ENCODE results near the gene KCNC2. TPM values are rescaled to one million over a fixed set of nuclear protein-coding genes. Genes with fewer than 3 reads are reported as not detected.

The KCNC2 gene
- total RNA-seq, 2 donors from 2014 or later, result not detected

- intact Hi-C loops (cut with DNase I, micrococcal nuclease), result no loop called here
- DNase-seq (no peak), ATAC-seq (no peak)
These were observed 37.0 kb downstream of the KCNC2 start for GRCh38 chr12:75172611-75173010.

- no peak for DNase-seq
- intact Hi-C loops (cut with DNase I, micrococcal nuclease), result no loop called here
- peak; percentile 42 for ATAC-seq
These were observed 38.9 kb downstream of the KCNC2 start for GRCh38 chr12:75170640-75171185.

- DNase-seq (no peak), ATAC-seq (no peak)
- intact Hi-C loops (cut with DNase I, micrococcal nuclease), result no loop called here
These were observed 46.8 kb downstream of the KCNC2 start for GRCh38 chr12:75162845-75163244.

- DNase-seq (no peak), ATAC-seq (no peak)
- intact Hi-C loops (cut with DNase I, micrococcal nuclease), result no loop called here
These were observed 48.2 kb downstream of the KCNC2 start for GRCh38 chr12:75161488-75161887.

- intact Hi-C loops (cut with DNase I, micrococcal nuclease), result no loop called here
- no peak for ATAC-seq
These were observed 52.3 kb downstream of the KCNC2 start for GRCh38 chr12:75157385-75157784.

GRCh38 chr12:75155962-75156361 is 53.7 kb downstream of the KCNC2 start:
- DNase-seq (no peak), ATAC-seq (no peak)
- intact Hi-C loops (cut with DNase I, micrococcal nuclease), result no loop called here

More at GRCh38 chr12:75157385-75157784, 52.3 kb downstream of the KCNC2 start:
- DNase-seq, result no peak

- intact Hi-C loops (cut with DNase I, micrococcal nuclease), result no loop called here
- ATAC-seq (no peak), DNase-seq (no peak)
These were observed 55.3 kb downstream of the KCNC2 start for GRCh38 chr12:75154388-75154787.

GRCh38 chr12:75139196-75139595 is 70.4 kb downstream of the KCNC2 start:
- intact Hi-C loops (cut with DNase I, micrococcal nuclease), result no loop called here
- ATAC-seq (no peak), DNase-seq (no peak)

GRCh38 chr12:75137896-75138295 is 71.7 kb downstream of the KCNC2 start:
- no peak for ATAC-seq
- intact Hi-C loops (cut with DNase I, micrococcal nuclease), result no loop called here
- no peak for DNase-seq

- no peak for DNase-seq
- ATAC-seq, result no peak
- intact Hi-C loops (cut with DNase I, micrococcal nuclease), result no loop called here
These were observed 74.6 kb downstream of the KCNC2 start for GRCh38 chr12:75135026-75135425.

GRCh38 chr12:75130811-75131210 is 78.8 kb downstream of the KCNC2 start:
- DNase-seq (no peak), ATAC-seq (no peak)
- intact Hi-C loops (cut with DNase I, micrococcal nuclease), result no loop called here

GRCh38 chr12:75129275-75129674 is 80.4 kb downstream of the KCNC2 start:
- ATAC-seq, result peak; percentile 57
- no peak for DNase-seq
- intact Hi-C loops (cut with DNase I, micrococcal nuclease), result no loop called here

- ATAC-seq (no peak), DNase-seq (no peak)
- intact Hi-C loops (cut with DNase I, micrococcal nuclease), result no loop called here
These were observed 88.5 kb downstream of the KCNC2 start for GRCh38 chr12:75121036-75121705.

GRCh38 chr12:75120311-75120711 is 89.3 kb downstream of the KCNC2 start:
- DNase-seq, result no peak
- no peak for ATAC-seq
- intact Hi-C loops (cut with DNase I, micrococcal nuclease), result no loop called here

- DNase-seq, result no peak
- no peak for ATAC-seq
- intact Hi-C loops (cut with DNase I, micrococcal nuclease), result no loop called here
These were observed 92.9 kb downstream of the KCNC2 start for GRCh38 chr12:75116646-75117198.

GRCh38 chr12:75115748-75116147 is 93.9 kb downstream of the KCNC2 start:
- DNase-seq (no peak), ATAC-seq (no peak)
- intact Hi-C loops (cut with DNase I, micrococcal nuclease), result no loop called here

GRCh38 chr12:75103822-75104221 is 105.8 kb downstream of the KCNC2 start:
- intact Hi-C loops (cut with DNase I, micrococcal nuclease), result no loop called here
- no peak for ATAC-seq
- no peak for DNase-seq

GRCh38 chr12:75101781-75102180 is 107.9 kb downstream of the KCNC2 start:
- intact Hi-C loops (cut with DNase I, micrococcal nuclease), result no loop called here
- DNase-seq (no peak), ATAC-seq (no peak)

- DNase-seq (no peak), ATAC-seq (no peak)
- intact Hi-C loops (cut with DNase I, micrococcal nuclease), result no loop called here
These were observed 110.4 kb downstream of the KCNC2 start for GRCh38 chr12:75099210-75099609.

- ATAC-seq, result no peak
- DNase-seq, result no peak
- intact Hi-C loops (cut with DNase I, micrococcal nuclease), result no loop called here
These were observed 112.6 kb downstream of the KCNC2 start for GRCh38 chr12:75097003-75097402.

- peak; percentile 28 for ATAC-seq
- intact Hi-C loops (cut with DNase I, micrococcal nuclease), result no loop called here
- no peak for DNase-seq
These were observed 122.0 kb downstream of the KCNC2 start for GRCh38 chr12:75087654-75088053.

All from left colon (tissue), 2 donors.